GM08714 (cell line): ENCODE measurements around the gene MBD3.

Experiments used
- H3K4me3 ChIP-seq: fragments of 200-500 bp; sonication (Bioruptor generic); 2 replicates; pipeline ENCODE4 v1.5.1; 2014; ENCODE audit warnings: mild to moderate bottlenecking, low read length, inconsistent platforms
- ZNF274 ChIP-seq: IDR thresholded peaks from 2 replicates; pipeline ENCODE4 v1.6.1; 2012; ENCODE audit warnings: mild to moderate bottlenecking, low read depth, low read length

The MBD3 gene

DNA sequence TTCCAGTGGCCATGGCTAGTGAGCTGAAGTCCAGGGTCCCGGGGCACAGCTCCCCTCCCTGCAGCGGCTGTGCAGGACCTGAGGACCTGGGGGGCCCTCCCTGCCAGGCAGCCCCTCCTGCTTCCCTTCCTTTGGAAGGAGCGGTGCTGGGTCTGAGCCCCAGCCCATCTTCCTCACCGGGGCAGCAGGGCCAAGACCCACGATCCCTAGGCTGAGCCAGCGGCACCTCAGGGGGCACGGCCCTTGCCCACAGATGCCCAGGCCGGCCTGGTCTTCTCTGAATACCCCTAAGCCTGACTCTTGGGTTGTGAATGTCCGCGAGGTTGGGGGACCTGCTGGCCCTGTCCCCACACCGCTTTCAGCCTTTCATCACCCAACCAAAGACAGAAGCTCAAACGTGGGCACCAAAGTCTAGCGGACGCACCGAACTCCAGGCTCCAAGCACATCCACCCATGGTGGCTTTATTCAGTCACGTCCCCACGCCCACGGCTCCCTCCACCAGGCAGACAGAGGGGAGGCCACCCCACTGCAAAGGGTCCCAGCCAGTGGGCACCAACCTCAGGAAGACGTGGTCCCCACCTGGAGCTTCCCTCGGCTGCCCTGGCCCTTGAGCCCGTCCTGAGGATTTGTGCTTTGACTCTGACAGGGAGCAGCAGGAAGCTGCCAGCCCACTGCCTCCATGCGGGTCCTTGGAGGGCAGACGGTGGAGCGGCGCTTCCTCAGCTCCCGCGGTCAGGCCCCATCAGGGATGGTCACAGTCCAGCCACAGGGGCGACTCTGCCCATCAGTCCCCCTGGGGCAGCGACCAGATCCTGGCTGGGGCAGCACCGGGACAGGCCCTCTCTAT, 16.2 kb downstream of the MBD3 start:
- TF ChIP-seq ZNF274, result no peak
- H3K4me3 ChIP-seq, result no peak overlapping the region

DNA sequence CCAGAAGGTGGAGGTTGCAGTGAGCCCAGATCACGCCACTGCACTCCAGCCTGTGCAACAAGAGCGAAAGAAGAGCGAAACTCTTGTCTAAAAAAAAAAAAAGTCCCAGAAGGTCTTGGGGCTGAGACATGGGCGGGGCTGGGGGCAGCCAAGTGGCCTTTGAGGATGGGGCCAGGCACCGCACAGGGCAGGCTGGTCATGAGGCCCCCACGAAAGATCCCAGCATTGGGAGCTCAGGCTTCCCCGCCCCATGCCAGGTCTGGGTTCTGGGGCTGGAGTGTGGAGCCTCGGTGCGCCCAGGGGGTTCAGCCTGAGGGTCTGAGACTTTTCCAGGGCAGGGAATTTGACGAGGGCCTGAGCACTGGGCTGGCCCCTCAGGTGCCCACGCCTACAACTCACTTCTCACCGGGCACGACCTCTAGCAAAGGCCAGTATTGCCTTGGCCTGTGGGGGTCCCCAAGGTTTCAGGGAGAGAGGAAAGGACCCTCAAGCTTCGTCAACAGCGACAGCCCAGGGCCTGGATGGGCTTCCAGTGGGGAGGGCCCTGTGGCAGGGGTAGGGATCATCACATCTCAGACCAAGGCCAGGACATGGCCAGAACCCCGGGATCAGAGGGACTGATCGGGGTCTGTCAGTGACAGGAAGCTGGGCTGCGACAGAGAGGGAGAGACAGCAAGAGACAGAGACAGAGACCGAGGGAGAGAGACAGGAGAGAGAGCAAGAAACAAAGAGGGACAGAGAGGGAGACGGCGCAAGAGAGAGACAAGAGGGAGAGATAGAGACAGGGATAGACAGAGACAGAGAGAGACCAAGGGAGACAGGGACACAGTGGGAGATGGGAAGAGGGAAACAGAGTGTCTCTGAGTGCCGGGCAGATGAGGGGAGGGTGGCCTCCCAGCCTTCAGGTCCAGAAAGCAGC, 17.1 kb downstream of the MBD3 start:
- no peak overlapping the region for H3K4me3 ChIP-seq
- no peak for TF ChIP-seq ZNF274

DNA sequence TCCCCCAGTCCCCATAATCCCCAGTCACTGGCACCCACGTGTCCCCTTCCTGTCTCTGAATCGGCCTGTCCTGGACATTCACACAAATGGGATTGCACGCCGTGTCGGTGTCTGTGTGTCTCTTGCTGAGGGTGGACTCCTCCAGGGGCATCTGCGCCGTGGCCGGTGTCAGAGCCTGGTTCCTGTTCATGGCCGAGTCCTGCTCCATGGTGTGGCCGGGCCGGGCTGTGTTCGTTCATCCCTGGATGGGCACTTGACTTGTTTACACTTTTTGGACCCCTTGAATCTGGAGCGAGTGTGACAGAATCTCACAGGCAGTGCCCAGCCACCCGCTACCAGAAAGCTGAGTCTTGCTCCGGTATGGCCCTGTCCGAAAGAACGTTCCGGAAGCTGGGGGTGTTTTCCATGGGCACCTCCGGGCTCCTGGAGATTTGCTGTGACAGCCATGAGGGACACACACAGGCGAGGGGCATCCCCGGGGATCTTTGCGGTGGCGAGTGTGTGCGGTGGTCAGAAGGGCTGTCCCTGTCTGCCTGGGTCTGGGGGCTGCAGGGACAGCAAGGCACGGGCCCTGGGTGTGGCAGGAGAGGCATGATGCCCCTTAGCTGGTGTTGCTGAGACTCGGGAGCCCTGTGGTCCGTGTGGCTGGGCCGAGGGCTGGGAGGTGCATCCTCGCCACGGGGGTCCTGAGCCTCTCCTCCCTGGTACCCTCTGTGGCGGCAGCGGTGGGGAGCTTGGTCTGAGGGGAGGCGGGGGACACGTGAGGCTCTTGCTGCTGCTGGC, 18.1 kb downstream of the MBD3 start:
- TF ChIP-seq ZNF274, result no peak

DNA sequence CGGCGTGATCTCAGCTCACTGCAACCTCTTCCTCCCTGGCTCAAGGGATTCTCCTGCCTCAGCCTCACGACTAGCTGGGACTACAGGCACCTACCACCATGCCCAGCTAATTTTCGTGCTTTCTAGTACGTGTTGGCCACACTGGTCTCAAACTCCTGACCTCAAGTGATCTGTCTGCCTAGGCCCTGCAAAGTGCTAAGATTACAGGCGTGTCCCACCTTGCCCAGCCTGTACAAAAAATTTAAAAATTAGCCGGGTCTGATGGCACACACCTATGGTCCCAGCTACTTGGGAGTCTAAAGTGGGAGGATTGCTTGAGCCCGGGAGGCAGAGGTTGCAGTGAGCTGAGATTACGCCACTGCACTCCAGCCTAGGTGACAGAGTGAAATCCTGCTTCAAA, 19.9 kb downstream of the MBD3 start:
- no peak for TF ChIP-seq ZNF274
- no peak overlapping the region for H3K4me3 ChIP-seq

More for the DNA sequence above, 18.1 kb downstream of the MBD3 start:
- no peak overlapping the region for H3K4me3 ChIP-seq

DNA sequence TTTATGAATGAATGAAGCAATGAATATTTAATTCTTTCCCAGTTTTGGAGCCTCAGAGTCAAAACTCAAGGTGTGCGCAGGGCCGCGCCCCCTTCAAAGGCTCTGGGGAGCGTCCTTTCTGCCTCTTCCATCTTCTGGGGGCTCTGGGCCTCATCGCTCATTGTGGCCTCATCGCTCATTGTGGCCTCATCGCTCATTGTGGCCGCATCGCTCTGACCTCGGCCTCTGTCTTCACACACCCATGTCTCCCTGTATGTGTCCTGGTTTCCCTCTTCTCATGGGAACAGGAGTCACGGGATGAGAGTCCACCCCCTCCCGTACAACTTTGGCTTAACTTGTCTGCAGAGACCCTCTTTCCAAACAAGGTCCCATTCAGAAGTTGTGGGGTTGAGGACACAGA, 21.3 kb downstream of the MBD3 start:
- no peak for TF ChIP-seq ZNF274
- H3K4me3 ChIP-seq, result no peak overlapping the region

DNA sequence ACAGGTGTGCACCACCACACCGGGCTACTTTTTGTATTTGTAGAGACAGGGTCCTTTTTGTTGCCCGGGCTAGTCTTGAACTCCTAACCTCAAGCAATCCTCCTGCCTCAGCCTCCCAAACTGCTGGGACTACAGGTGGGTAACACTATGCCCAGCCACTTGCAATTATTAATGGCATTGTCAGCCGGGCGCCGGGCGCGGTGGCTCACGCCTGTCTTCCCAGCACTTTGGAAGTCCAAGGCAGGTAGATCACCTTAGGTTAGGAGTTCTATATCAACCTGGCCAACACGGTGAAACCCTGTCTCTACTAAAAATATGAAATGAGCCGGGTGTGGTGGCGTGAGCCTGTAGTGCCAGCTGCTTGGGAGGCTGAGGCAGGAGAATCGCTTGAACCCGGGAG, 21.8 kb downstream of the MBD3 start:
- no peak for TF ChIP-seq ZNF274
- no peak overlapping the region for H3K4me3 ChIP-seq

DNA sequence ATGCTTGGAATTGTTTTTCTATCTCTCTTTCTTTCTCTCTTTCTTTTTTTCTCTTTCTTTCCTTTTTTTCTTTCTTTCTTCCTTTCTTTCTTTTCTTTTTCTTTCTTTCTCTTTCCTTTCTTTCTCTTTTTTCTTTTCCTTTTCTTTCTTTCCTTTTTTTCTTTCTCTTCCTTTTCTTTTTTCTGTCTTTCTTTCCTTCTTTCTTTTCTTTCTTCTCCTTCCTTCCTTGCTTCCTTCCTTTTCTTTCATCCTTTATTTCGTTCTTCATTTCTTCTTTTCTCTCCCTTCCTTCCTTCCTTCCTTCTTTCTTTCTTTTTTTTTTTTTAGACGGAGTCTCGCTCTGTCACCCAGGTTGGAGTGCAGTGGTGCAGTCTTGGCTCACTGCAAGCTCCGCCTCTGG, 22.7 kb downstream of the MBD3 start:
- H3K4me3 ChIP-seq, result no peak overlapping the region
- no peak for TF ChIP-seq ZNF274

DNA sequence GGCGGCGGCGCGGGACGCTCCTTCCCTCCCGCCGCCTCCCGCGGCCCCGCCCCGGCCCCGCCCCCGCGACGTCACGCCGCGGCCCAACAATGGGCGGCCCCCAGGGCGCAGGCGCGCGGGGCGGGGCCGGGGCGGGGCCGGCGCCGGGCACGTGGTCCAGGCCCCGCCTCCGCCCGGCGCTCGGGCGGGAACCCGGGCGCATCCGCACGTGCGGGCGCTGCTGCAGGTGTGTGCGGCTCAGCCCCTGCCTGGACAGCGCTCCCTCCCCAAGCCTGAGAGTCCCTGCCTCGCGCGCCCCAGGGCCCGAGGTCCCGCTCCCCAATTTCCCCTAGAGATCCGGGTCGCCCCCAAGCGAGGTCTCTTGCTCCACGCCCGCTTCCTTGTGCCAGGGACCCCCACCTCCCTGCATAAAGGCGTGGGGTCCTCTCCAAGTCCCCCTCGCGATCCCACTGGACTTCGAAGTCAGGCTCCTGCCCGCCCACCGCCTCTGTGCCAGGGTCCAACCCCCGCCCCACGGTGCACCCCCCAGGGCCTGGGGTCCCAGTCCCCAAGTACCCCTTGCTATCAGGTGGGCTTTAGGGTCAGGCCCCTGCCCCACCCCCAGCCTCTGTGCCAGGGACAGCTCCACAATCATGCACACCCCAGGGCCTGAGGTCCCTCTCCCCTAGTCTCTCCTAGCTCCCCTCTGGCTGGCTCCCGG, 24.2 kb downstream of the MBD3 start, which contains the start of gene MEX3D:
Gene MEX3D (minus strand): TSS at position 6 of the 700 bp plus-strand sequence. CDS start 267 bp downstream, outside the sequence.
- TF ChIP-seq ZNF274, result no peak

DNA sequence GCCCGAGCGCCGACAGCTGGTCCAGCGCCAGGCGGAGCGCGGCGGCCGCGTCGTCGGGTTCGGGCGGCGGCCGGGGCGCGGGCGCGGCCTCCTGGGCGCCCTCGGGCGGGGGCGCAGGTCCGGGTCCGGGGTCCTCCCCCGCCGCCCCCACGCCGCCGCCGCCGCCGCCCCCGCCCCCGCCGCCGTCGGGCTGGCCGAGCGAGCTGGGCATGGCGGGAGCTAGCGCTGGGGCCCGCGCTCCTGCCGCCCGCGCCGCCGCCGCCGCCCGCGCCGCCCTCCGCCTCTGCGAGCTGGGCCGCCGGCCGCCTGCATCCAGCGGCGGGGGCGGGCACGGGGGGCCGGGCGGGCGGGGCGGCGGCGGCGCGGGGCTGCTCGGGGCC, 24.8 kb downstream of the MBD3 start:
- H3K4me3 ChIP-seq, result no peak overlapping the region
- TF ChIP-seq ZNF274, result no peak

More for the DNA sequence above, 24.2 kb downstream of the MBD3 start, which contains the start of gene MEX3D:
- H3K4me3 ChIP-seq, result no peak within 1 kb of the TSS; the same call in 1 of the 2 replicates

DNA sequence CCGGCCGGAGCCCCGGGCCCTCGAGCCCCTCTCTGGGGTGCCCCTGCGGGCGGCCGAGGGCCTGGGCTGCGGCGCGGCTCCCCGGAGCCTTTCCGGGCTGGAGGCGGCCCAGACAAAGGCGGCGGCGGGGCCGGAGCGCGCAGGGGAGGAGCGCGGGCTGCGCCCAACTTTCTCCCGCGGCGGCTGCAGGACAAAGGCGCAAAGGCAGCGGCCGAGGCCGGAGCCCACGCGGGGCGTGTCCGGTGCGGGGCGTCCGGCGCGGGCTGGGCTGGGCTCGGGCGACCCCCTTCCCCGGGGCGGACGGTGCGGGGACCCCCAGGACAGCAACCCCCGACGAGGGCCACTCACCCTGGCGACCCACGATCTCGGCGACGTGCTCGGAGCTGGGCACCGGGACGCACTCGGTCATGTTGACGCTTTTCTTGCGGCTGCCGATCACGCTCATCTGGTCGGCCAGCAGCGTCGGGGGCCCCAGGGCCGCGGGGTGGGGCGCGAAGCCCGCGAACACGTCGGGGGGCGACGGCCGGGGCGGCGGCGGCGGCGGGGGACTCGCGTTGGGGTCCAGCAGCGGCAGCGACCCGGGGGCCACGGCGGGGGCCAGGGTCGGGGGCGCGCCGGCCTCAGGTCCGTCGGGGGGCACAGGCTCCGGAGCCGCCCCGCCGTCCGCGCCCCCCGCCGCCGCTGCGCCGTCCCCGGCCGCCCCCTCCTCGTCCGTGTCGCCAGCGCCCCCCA, 25.4 kb downstream of the MBD3 start:
- H3K4me3 ChIP-seq, result no peak overlapping the region; the same call in 1 of the 2 replicates
- TF ChIP-seq ZNF274, result no peak

DNA sequence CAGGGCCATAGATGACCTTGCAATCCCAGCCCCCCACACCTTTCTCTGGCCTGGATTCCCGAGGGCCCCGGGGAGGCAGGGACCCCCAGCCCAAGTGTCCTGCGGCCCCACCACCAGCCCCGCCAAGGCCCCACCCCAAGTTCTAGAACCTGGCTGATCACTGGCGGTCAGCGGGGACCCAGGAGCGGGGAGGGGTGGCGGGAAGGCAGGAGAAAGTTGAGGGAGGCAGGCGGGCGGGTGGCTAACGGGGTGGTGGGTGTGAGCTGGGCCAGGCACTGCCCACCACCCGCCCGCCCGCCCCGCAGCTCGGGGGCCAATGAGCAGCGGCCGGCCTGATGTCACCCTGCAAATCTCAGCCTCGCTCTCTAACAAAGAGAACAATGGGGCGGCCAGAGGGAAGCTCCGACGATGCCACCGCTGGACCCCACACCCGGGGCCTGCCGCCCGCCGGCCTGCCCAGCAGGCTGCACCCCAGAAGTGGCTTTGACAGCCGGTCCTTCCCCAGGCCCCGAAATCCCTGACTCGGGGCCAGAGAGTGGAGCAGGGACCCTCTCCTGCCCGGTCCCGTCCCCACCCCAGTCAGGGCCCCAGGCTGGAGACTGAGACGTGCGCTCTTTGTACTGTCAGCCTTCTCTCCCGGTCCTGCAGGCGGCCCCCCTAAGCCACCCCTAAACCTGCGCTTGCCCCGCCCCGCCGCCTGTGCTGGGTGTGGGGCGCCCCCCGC, 26.1 kb downstream of the MBD3 start:
- no peak overlapping the region; the same call in 1 of the 2 replicates for H3K4me3 ChIP-seq
- no peak for TF ChIP-seq ZNF274

DNA sequence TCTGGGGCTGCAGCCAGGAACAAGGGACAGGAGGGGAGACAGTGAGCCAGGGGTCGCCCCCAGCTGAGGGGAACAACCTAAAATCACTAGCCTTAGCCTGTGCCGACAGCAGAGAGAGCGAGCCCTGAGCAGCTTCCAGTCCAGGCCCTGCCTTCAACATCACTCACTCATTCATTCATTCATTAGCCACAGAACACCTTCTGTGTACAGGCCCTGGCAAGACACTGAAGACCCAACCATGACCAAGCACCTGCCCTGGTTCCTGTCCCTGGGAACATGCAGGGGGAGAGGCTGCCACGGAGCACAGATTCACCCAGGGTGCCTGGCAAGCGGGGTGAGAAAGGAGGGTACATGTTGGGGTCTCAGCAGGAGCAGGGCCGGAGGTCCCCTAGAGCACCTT, 29.4 kb downstream of the MBD3 start:
- H3K4me3 ChIP-seq, result no peak overlapping the region
- no peak for TF ChIP-seq ZNF274

DNA sequence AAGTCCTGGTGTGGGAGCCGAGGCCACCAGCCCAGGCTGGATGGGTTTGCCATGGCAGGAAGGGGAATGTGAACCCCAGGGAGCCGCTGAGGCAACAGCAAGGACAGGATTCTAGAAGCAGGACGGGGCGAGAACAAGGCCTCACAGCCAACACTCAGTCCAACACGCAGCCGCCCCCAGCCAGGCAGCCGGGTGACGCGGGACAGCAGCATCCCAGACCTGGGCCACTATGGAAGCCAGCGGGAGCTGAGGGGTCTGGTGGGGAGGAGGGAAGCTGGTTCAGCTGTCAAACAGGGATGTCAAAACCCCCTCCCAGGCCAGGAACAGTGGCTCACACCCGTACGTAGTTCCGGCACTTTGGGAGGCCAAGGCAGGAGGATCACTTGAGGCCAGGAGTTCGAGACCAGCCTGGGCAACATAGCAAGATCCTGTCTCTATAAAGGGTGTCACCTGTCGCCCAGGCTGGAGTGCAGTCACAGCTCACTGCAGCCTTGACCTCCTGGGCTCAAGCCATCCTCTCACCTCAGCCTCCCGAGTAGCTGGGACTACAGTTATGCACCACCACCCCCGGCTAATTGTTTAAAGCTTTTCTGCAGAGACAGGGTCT, 31.3 kb downstream of the MBD3 start:
- no peak for TF ChIP-seq ZNF274
- no peak overlapping the region for H3K4me3 ChIP-seq
